Epithelial cell of esophagus (primary cell): ENCODE data around the gene SMCR8.

Experiments
- DNase-seq: peaks from one replicate; pipeline ENCODE4 v3.0.0; 2010; ENCODE audit warnings: low read depth
- H3K4me3 ChIP-seq: 2 replicates; pipeline ENCODE4 v1.5.1; 2011; ENCODE audit warnings: mild to moderate bottlenecking, low read length, control low read depth
- CTCF ChIP-seq: IDR thresholded peaks from 2 replicates; pipeline ENCODE4 v1.5.1; 2011; ENCODE audit warnings: low read depth, mild to moderate bottlenecking, low read length, control low read depth, inconsistent platforms; ENCODE audit not compliant: insufficient read depth; ENCODE audit errors: missing control alignments

SMCR8 gene

DNA sequence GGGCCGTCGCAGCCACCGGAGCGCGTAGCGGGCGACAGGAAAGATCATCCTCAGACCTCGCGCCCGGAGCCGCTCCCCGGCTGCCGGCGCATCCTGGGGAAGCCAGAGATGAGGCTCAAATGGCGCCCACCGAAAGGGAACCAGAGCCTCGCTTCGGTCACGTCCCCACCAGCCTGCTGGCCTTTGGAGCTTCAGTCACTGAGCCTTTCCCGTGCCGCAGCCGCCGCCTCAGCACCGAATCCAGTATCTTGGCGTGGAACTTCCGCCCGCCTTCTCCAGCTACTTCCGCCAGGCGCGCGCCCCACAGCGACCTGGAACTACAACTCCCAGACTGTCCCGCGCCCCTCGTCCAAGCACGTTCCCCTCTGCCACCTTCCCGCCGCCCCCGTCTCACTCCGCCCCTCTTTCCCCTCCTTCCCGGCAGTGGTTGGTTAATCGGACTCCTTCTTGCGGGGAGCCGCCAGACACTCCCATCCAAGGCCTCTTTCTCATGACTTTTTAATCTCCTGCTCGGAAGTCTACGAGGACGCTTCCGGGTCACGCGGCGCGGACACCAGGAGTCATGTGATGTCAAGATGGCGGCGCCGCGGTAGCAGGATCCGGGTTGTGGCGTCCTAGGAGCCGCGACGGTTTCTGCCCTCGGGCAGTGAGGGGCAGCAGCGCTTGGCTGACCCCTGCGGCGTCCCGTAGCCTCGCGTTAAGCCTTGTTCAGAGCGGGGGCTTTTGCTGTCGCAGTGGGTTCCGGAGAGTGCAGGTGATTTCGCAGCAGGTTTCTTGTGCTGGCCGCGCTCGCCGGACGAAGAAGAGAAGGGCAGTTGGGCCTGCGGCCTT lies at the start of gene SMCR8, which contains the start of gene TOP3A:
Gene SMCR8, plus strand, starts transcription at position 563 of the 831 bp plus-strand sequence. CDS start 497 bp downstream, outside the sequence.
Gene TOP3A, minus strand, starts transcription at position 264 of the 831 bp plus-strand sequence. Its CDS starts 216 bp downstream, at position 48.
- DNase-seq = peak; percentile 99
- H3K4me3 ChIP-seq = peak within 1 kb of the TSS; percentile 86
- no peak for TF ChIP-seq CTCF

- TF ChIP-seq CTCF = no peak
- no peak overlapping the region for H3K4me3 ChIP-seq
- no peak for DNase-seq
Measured at GRCh38 chr17:18267366-18267765, 47.7 kb upstream of the SMCR8 start.

DNA sequence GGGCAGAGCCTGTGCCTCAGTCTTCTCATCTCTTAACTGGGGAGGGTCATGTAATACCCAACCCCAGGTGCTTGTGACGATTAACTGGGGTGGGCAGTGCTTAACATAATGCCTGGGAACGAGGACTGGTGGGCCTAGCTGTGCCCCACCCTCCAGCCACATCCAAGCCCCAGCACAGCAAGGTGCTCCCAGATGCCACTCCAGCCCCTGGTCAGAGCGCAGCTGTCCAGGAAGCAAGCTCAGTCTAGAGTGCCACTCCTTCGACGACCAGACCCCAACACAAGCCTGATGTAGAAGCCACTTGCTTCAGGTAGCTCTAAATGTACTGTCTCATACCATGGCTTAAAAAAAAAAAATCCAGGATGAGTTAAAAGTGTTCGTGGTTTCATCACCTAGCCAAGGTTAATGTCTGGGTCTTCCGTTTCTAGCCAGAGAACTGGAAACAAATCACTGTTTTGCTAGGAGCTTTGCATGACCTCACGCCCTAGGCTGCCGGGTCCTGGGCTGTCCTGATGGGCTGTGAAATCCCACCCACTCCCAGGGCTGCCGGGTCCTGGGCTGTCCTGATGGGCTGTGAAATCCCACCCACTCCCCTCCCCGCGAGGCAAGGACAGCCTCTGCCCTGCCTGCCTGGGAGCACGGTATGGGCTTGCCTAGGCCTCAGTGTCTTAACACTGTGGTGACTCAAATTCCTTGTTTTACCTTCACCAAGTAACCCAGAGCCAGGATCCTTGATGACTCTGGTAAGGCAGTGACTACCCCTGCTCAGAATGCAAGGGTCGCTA lies 47.0 kb upstream of the SMCR8 start:
- DNase-seq = peak; percentile 51
- no peak for TF ChIP-seq CTCF
- no peak overlapping the region for H3K4me3 ChIP-seq

DNA sequence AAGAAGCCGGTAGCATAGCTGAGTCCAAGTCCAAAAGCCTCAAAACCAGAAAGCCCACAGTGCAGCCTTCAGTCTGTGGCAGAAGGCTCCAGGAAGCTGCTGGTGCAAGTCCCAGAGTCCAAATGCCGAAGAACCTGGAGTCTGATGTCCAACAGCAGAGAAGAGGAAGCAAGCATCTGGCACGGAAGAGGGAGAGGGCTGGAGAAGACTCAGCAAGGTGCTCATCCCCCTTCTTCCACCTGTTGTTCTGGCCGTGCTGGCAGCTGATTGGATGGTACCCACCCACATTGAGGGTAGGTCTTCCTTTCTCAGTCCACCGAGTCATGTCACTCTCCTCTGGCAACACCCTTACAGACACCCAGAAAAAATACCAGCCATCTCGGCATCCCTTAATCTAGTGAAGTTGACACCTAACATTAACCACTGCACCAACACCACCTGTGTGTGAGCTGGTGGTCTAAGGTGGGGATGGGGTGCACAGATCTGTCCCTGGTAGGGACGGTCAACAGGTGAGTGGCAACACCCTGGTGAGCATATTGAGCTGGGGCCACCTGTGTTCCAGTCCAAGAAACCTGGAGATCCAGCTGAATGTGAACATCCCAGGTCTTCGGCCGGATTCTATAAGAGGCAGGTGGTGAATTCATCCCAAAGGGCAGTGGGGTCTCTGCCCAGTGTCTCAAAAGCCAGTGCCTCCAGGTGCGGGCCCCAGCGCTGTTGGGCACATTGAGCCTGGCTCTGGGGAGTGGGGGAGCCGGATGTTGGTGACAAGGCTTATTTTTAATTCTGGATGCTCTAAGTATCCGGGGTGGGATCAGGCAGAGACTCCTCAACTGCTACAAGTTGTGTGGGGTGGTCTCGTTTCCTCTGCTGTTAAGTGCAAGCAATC lies 44.8 kb upstream of the SMCR8 start:
- H3K4me3 ChIP-seq = no peak overlapping the region
- no peak for DNase-seq
- no peak for TF ChIP-seq CTCF

DNA sequence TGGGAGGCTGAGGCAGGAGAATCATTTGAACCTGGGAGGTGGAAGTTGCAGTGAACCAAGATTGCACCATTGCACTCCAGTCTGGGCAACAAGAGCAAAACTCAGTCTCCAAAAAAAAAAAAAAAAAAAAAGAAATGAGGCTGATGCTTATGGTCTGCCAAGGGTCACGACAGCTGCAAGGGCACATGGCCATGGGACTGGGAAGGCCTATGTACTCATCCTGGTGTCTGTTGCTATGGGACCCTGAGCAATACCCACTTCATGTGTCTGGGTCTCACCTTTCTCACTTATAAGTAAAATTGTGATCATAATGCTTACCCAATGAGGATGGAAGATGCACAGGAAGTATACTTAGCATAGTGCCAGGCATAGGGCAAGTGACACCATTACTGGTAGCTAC lies 38.0 kb upstream of the SMCR8 start:
- H3K4me3 ChIP-seq = no peak overlapping the region
- no peak for DNase-seq
- TF ChIP-seq CTCF = no peak

- TF ChIP-seq CTCF = no peak
- no peak for DNase-seq
Measured at GRCh38 chr17:18278867-18279266, 36.2 kb upstream of the SMCR8 start.

More at GRCh38 chr17:18278867-18279266, 36.2 kb upstream of the SMCR8 start:
- H3K4me3 ChIP-seq = no peak overlapping the region
